Fibroblast of peridontal ligament (primary cell): ENCODE data around the gene EIPR1.
"Not testable (repeated sequence)": the region's sequence is repeated elsewhere in the genome, so short reads cannot be mapped to it uniquely, and the experiment has no call there.

ENCODE experiments used
- DNase-seq: peaks from one replicate; pipeline ENCODE4 v3.0.0-alpha.2; 2010; ENCODE audit errors: extremely low read depth

Gene EIPR1

DNA sequence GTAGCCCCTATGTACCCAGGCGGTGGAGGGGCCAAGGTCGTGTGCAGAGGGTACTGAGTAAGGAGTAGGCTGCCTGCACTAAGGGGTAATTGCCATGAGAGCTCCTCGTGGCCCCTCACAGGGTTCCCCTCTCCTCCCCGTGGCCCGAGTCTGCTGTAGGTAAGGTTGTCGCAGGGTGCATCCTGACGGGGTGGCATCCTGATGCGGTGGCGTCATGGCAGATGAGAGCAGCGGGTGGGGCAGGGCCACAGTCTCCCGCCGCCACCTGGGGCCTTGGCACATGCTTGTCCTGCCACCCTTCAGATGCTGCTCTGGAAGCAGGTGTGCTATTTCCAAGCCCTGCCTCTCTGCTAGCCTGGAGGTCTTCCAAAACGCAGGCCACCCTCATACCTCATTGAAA is 89.7 kb downstream of the EIPR1 start:
- DNase-seq: no peak

DNA sequence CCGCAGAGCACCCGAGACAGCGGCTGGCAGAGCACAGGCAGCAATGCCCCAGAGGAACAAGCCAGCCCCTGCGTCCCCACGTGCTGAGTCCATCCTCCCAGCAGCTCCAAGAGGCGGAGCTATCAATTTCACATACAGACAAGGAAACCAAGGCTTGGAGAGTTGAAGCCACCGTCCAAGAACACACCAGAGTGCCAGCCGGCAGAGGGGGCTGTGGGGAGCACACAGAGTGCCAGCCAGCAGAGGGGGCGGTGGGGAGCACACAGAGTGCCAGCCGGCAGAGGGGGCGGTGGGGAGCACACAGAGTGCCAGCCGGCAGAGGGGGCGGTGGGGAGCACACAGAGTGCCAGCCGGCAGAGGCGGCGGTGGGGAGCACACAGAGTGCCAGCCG is 91.0 kb downstream of the EIPR1 start:
- DNase-seq: not testable (repeated sequence)

DNA sequence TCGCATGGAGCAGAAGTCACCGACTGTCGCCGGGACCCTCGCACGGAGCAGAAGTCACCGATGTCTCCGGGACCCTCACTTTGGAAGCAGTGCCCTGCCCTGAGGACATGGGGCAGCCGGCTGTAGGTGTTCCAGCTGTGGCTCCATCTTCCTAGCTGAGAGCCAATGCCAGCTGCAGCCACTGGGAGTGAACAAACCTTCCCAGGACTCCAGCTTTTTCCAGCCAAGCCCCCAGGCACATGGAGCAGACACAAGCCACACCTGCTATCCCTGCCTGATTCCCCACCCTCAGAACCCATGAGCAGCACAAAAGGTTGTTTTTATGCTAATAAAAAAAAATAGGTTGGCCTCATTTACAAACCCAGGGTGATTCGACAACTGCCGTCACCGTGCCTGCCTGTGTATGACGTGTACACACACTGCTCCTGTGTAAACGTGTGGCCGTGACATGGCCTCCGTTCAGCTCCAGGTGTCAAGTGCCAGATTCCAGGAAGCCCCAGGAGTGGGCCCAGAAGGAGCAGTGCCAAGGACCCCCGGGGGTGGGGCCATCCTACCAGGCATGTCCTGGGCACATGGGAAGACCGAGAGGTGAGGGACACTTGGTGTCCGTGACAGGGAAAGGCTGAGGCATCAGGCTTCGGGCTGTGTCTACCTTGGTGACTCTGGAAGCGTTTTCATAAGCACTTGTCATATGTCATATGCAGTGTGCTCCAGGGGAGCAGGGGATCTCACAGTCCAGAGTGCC is 91.5 kb downstream of the EIPR1 start:
- DNase-seq: no peak

DNA sequence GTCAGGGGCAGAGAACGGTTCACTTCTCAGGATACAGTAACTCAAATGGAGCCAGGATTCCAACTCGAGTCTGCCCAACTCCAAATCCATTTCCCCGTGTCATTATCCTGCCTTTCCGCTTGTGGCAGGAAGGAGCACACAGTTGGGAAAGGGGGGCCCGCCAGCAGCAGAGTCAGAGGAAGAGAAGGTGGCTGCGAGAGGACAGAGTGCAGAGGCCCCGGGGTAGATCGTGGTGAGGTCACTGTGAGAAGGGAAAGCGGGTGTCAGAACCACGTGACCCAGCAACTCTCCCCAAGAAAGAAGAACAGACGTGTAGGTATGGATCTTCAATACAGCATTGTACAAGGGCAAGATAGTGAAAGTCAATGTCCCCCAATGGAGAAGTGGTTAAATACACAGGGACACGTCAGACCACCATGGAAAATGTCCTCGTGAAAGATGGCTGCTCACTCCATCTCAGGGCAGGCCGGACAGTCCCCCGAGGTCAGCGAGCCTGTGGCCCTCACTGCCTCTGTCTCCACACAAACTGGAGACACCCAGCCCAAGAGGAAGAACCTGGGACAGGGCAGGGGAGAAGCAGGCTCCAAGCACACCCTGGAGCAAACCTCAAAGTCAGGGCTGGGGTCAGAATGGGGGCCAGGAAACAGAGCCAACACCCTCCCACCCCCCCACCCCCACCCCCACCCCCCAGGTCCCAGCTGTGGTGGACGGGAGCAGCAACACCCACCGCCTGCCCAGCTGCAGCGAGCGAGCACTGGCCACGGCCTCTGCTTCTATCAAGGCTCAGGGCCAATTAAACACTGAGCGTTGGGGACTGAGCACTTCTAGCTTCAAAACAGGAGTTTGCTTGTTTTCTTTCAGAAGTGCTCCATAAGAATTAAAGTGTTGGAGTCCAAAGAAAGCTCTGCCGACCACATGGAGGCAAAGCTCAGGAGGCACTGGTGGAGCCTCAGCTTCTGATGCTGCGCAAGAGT is 92.7 kb downstream of the EIPR1 start:
- DNase-seq: no peak

DNA sequence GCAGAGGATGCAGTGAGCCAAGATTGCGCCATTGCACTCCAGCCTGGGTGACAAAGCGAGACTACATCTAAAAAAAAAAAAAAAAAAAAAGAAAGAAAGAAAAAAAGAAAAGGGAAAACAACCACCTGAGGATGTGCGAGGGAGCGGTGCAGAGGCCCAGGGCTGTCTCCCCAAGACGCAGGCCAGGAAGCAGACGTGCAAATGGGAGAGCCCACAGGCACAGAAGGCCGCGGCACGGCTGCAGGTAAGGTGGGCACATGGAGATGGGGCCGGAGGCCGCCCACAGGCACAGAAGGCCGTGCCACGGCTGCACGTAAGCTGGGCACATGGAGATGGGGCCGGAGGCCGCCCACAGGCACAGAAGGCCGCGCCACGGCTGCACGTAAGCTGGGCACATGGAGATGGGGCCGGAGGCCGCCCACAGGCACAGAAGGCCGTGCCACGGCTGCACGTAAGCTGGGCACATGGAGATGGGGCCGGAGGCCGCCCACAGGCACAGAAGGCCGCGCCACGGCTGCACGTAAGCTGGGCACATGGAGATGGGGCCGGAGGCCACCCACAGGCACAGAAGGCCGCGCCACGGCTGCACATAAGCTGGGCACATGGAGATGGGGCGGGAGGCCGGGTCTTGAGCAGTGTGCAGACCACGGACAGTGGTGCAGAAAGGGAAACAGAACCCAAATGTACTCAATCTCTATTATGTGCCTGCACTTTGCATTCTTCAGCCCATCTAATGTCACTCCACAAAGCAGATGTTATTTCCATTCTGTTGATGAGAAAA is 93.6 kb downstream of the EIPR1 start:
- DNase-seq: not testable (repeated sequence)

DNA sequence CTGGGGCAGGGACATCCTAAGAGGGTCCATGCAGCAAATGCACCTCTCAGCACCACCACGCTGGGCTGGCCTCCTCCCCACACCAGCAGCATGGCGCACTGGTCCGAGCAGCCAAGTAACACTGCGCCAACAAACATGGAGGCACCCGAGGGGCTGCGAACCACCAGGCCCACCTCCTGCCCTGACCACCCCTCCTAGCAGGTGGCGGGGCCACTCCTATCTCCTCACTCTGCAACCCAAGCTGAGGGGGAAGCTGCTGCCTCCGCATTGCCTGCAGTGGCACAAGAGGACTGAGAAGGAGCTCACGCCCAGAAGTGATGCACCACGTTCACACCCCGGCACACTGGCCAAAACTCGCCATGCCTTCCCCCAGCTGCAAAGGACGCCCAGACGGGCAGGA is 94.4 kb downstream of the EIPR1 start:
- DNase-seq: no peak

DNA sequence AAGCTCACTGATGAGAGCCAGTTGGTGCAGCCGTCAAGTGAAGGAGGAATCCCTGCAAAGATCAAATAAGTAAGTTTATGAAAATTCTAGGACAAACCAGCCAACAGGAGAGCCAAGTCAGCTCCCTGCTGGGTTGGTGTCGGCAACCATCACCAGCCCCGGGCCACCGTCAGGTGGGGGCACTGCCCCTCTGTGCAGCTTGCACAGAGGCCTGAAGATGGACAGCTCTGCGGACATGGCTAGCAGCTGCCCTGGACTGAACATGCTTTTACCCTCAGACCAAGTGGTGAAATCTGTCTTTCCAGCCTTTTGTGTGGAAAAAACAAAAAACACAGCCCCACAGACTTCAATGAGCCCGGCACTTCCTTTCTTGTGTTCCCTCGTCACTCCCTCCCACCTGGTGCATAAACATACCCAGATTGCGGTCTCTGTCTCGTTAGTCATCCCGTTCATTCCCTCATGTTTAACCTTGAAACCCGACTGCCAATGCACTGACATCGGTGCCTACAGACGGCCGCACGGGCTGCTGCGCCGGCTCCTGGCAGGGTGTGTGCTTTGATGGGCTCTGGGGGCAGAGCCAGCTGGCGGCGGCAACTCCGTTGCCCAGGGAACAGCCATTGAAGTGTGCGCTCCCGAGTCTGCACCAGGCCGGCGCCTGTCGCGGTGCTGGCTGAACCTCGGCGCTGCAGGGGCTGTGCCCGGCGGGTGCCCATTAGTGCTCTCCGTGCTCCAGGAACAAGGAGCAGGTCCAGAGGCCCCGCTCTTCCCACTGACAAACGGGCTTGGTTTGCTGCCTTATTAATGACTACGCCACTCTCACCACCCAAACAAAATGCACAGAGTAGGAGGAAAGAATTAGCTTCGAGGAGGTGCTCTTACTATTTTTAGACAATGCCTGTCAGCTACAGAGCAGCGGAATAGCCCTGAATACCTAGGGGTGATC is 95.3 kb downstream of the EIPR1 start:
- peak; percentile 25 for DNase-seq

DNA sequence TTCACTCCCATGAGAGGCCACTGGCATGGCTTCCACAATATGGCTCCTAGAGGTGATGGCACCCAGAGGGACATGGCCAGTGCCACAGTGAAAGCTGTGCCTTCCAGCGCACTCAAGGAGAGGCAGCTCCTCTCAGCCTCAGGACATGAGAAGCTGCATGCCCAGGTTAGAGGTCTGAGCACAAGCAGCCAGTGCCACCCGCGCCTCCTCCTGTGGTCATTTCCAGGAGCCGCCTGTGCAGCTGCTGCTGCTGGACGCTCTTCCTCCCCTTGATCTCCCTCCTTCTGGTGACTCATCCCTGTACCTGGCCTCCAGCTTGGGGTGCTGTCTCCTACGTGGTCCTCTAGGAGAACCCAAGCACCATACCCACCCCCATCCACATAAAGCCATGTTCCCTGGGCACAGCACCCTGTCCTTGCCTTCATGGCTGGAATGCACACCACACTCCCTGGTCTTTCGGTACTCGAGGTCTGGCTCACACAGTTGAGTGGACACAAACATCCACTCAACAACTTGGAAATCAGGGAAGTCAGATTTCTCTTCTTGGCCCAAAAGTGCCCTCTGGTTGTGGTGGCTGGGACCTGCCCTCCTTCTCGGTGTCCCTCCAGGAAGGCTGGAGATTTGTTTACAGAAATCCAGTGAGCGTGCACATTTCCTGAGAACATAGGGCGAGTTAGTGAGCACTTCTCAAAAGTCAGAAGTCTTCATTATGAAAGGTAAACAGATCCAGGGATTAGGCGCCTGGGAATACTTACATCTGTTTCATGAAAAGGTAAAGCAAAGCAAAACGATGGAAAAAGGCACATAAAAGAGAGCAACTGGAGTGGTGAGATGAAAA is 96.7 kb downstream of the EIPR1 start:
- DNase-seq: no peak

DNA sequence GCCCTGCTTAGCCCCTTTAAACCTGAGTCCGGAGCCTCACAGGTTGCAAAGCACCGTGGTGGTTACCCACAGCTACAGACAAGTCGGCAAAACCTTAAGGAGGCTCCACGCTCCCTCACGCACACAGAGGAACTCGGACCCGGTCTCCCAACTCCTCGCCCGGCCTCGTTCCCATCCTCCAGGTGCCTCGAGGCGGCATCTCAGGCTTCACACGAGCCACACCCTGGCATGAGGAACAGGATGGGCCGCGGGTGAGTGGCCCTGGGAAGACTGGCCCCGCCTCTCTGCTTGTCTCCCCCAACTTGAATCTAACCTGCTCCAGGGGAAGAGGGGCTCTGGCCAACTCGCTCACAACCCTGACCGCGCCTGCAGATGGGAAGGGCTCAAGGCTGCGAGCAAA is 97.4 kb downstream of the EIPR1 start:
- no peak for DNase-seq

DNA sequence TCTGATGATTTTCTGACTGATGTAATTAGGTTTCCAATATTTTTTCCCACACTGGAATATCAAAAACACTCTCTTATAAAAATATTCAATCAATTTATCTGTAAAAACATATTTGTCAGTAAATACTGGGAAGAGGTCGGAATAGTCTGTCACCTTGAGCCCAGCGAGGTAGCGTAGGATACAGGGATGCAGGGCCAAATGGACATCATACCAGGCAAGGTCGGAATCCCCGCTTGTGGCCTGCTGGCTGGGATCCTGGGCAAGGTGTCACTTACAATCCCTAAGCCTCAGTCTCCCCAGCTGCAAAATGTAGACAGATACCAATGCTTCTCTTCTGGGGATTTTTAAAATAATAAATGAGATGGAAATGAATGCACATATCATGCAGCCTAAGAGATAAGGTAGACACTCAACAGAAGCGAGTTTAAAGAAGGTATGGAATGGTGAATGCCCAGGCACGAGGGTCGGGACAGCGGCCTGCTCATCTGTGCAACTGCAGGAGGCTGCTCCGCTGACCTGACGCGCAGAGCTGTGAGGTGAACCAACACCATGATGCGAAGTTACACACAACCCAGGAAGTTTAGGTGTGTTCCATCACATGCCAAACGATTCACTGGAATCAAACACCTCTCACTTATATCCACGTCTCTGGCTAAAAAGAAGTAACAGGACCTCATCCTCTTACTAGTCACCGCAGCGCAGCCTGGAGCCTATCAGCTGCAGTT is 98.2 kb downstream of the EIPR1 start:
- no peak for DNase-seq

DNA sequence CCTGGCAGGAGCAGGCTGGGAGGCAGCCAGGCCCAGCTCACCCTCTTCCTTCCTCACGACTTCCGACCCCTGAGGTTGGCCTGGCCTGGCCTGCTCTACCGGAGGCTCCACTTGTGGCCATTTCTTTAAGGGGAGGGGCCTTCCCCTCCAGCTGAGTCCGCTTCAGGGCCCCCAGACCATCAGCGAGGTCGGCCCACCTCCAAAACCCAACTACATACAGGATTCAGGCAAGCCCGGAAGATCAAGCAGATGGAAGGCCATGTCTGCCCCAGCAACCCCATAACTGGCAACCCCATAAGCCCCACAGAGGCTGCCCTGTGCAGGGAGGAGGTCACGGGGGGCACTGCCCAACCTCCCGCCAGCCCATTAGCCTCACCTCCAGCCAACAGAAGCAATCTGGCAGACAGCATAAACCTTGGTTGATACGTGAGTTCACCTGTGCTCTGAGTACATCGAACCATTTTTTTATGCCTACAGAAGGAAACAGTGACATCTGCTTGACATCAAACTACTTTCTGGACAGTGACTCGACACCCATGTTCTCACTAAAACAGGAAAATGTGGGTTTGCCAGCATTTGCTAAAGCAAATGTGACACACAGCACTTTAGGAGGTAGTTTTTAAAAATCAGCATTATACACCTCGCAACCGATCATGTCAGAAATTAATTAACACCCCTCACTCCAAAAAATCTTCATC is 98.9 kb downstream of the EIPR1 start:
- DNase-seq: no peak

DNA sequence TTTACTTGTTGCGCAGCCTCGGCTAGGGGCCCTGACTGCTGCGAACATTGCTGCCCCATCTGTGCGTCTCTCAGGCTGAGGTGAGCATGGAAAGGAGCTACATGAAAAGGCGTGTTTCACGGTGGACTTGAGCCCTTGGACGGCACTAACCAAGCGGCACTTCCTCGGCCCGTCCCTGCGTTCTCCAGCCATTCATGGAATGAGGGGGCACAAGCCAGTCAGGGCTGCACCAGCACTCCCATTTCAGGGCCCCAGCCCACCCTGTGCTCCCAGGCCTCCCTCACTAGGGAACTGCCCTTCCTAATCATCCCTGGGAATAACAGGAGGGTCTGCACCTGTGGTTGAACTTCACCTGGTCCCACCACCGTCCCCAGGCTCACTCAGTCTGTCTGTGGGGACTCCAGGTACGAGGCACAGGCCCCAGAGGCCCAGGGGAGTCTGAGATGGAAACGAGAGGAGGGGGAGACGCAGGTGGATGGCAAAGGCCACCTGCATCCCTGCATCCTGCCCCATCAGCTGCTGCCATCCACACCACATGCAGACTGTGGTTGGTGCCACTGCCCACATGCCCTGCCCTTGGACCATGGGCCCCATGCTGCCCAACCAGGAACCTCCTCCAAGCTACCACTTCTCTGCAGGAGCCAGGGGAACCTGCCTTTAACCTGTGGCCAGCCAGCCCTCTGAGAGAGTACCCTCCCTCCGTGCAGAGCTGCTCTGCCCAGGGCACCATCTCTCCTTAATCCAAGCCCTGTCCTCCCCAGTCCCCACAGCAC is 99.7 kb downstream of the EIPR1 start:
- no peak for DNase-seq

DNA sequence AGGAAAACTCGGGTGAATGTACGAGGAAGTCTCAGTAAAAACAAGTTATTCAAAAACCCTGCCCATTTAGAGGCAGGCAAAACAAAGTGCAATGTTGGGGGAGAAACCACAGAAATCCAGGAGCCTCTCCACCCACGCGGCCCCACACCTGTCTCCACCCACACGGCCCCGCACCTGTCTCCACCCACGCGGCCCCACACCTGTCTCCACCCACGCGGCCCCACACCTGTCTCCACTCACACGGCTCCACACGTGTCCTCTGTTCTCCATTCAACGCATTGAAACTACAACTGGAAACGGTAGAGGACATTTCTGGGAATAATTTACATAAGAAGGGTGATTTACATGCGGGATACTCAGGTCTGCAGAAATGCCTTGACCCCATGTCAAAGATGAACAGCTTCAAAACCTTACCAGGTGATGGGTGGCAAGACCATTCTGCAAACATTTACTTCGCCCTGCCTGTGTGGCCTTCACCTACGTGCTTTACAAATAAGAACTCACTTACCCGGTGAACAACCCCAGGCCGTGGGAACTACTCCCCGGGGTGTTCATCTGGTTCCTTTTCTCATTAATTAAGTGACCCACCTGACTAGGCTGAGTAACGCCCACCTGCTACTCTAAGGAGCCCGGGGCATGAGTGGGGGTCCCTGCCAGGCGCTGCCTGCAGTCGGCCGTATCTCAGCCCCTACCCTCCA is 100.4 kb downstream of the EIPR1 start:
- DNase-seq: no peak

DNA sequence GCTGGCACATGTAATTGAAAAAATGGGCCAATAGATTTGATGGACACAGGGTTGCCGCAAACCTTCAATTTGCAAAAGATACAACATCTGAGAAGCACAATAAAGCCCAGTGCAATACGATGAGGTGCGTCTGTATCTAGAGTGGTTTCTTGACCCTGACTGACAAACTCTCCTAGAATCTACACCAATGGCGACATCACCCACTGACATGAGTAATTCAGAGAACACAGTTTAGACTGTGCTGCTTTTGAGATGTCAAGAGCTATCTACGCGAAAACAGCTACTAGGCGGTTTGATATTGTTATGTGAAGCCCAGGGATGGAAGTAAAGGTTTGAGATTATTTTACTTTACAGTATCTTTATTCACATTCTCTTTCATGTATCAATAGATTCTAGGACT is 104.9 kb downstream of the EIPR1 start:
- DNase-seq: no peak

DNA sequence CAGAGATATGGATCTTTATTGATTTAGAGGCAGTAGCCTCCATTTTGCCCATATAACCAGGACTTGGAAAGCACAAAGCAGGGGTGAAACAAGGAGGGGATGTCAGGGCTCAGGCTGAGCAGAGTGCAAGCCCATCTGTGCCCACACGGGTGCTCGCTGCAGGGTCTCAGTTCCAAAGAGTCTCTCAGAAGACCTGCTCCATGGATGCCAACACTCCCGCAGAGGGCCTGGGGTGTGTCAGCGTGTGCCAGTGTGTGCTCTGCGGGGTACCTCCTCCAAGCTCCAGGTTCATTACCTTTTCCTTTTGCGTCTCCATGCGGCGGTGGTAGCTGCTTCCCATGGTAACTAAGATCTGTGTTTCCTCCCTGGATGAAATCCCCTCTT is 107.5 kb downstream of the EIPR1 start:
- DNase-seq: no peak

DNA sequence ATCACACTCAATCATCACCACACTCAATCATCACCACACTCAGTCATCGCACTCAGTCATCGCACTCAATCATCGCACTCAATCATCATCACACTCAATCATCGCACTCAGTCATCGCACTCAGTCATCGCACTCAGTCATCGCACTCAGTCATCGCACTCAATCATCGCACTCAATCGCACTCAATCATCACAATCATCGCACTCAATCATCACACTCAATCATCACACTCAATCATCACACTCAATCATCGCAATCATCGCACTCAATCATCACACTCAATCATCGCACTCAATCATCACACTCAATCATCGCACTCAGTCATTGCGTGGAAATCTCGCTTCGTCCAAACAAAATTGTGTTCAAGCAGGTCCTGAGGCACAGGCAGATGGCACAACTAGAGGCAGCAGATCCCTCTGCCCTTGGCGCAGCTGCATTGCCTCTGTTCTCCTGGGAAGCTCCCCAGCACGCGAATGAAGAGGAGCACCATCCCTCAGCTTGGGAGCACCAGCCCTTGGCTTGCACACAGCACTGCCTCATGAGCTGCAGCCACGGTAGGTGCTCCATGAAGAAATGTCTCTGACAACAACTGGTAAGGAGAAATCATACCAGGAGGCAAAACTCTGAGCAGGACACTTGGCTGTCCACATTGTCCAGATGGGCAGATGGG is 108.1 kb downstream of the EIPR1 start:
- DNase-seq: no peak

DNA sequence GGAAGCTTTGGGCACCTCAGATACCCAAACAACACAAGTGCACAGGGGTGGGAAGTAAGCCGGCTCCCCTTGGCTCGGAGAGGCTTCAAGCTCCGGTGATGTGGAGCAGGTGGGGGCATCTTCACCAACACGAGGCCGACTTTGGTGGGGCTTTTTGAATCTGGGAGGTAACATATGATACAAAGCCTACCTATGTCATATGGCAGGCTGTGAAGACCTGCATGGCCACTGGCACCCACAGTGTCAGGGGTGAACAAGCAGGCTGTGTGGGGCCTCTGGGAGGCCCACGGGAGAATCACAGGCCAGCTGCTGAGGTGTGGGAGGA is 109.0 kb downstream of the EIPR1 start:
- DNase-seq: no peak
